HepG2 (cell line): ENCODE data around the gene RPL11. TPM values are rescaled to one million over a fixed set of nuclear protein-coding genes. Genes with fewer than 3 reads are reported as not detected.

Source experiments
- ATAC-seq: fragments of 200-7000 bp; cut with Tn5 transposase; 3 replicates; pipeline ENCODE4 v1.9.1; 2020; ENCODE audit warnings: mild to moderate bottlenecking, moderate library complexity
- BruUV-seq: library from RNA; stranded (reverse); fragments of 400-500 nt; replicated peaks from 2 replicates; lab custom pipeline; 2021; lab: Mats Ljungman, UMichigan
- CTCF ChIA-PET: fragments of 300-600 bp; formaldehyde crosslinking; extraction: SDS; loops from one replicate; lab custom pipeline; 2021; ENCODE audit warnings: low total read pairs, inconsistent platforms, low intra/inter-chr PET ratio; lab: Yijun Ruan, JAX
- POLR2A ChIA-PET: fragments of 350-600 bp; sonication (Branson Sonifier 250); formaldehyde crosslinking; loops from one replicate; lab custom pipeline; 2020; ENCODE audit warnings: antibody characterized with exemption, inconsistent platforms; lab: Yijun Ruan, JAX
- DNase-seq: peaks from one replicate; pipeline ENCODE4 v3.0.0-alpha.2; 2015; ENCODE audit warnings: low spot score
- FAIRE-seq: peaks from 3 replicates; lab custom pipeline; 2011; peaks lifted over from hg19 to GRCh38; lab: Jason Lieb, UNC
- H2AFZ ChIP-seq: one replicate; pipeline ENCODE4 v1.6.1; 2011; ENCODE audit warnings: low read length, inconsistent platforms
- H3K27ac ChIP-seq: fragments of 300-600 bp; 3 replicates; pipeline ENCODE4 v1.8.0; 2011; ENCODE audit warnings: mixed run types, mild to moderate bottlenecking, mixed read lengths, low read length, inconsistent platforms; ENCODE audit not compliant: insufficient read depth; ENCODE audit errors: extremely low read length
- H3K27me3 ChIP-seq, 2 experiments: fragments of 200-600 bp in 1 of 2; 2 replicates in 1 of 2; 3 replicates in 1 of 2; pipeline versions ENCODE4 v1.6.0 to v1.8.0; 2011; ENCODE audit warnings: low read length in 2 of 2, mild to moderate bottlenecking in 2 of 2, moderate library complexity in 2 of 2, inconsistent platforms in 1 of 2; ENCODE audit not compliant: insufficient read depth in 2 of 2, control insufficient read depth in 1 of 2
- H3K36me3 ChIP-seq, 2 experiments: fragments of 200-600 bp in 1 of 2; replicated peaks in 1 of 2; 2 replicates in 1 of 2; 3 replicates in 1 of 2; pipeline versions ENCODE4 v1.5.1 to v1.8.0; 2011; ENCODE audit warnings: low read length in 2 of 2, inconsistent platforms in 1 of 2; ENCODE audit not compliant: insufficient read depth in 2 of 2, control insufficient read depth in 1 of 2
- H3K4me1 ChIP-seq: 2 replicates; pipeline ENCODE4 v1.5.1; 2012; ENCODE audit warnings: low read length, inconsistent platforms; ENCODE audit not compliant: insufficient read depth
- H3K4me2 ChIP-seq: 2 replicates; pipeline ENCODE4 v1.6.0; 2011; ENCODE audit warnings: low read depth, low read length, inconsistent platforms
- H3K4me3 ChIP-seq, 3 experiments: fragments of 200-600 bp in 1 of 3; sonication (generic), shearing (Covaris generic) in 1 of 3; replicated peaks in 1 of 3; 2 replicates each; pipeline ENCODE4 v1.5.1; 2011 to 2016; ENCODE audit warnings: low read length in 3 of 3, inconsistent platforms in 2 of 3, low read depth in 2 of 3, mild to moderate bottlenecking in 2 of 3, control low read depth in 1 of 3, mixed read lengths in 1 of 3; ENCODE audit not compliant: insufficient read depth in 1 of 3
- H3K79me2 ChIP-seq: one replicate; pipeline ENCODE4 v1.6.1; 2011; ENCODE audit warnings: low read length, inconsistent platforms; ENCODE audit not compliant: insufficient read depth
- H3K9ac ChIP-seq: 2 replicates; pipeline ENCODE4 v1.6.0; 2011; ENCODE audit warnings: mild to moderate bottlenecking, low read depth, low read length, inconsistent platforms; ENCODE audit not compliant: insufficient read depth
- H3K9me3 ChIP-seq: 2 replicates; pipeline ENCODE4 v1.5.1; 2012; ENCODE audit warnings: mild to moderate bottlenecking, low read length
- H4K20me1 ChIP-seq: 2 replicates; pipeline ENCODE4 v1.6.0; 2011; ENCODE audit warnings: inconsistent platforms, mild to moderate bottlenecking, low read length, moderate library complexity; ENCODE audit not compliant: insufficient read depth
- KAT7 ChIP-seq: IDR thresholded peaks from 2 replicates; pipeline ENCODE4 v1.6.1; 2018; ENCODE audit warnings: borderline replicate concordance, missing compliant biosample characterization
- SETDB1 ChIP-seq: sonication (generic); formaldehyde crosslinking; IDR thresholded peaks from 2 replicates; pipeline ENCODE4 v1.5.1; 2020; ENCODE audit warnings: missing genetic modification reagents, mild to moderate bottlenecking, borderline replicate concordance
- SOX13 ChIP-seq, 3 experiments: fragments of 450-650 bp in 1 of 3; sonication (generic) in 1 of 3; formaldehyde crosslinking in 1 of 3; IDR thresholded peaks in 2 of 3; conservative IDR thresholded peaks in 1 of 3; 2 replicates each; pipeline versions ENCODE4 v1.5.0 to v1.6.1; 2016 to 2020; ENCODE audit warnings: antibody characterized with exemption in 1 of 3, mild to moderate bottlenecking in 1 of 3, missing compliant biosample characterization in 1 of 3, missing genetic modification reagents in 1 of 3, moderate library complexity in 1 of 3
- ZBTB21 ChIP-seq: sonication (generic); formaldehyde crosslinking; IDR thresholded peaks from 2 replicates; pipeline ENCODE4 v1.4.0; 2020; ENCODE audit warnings: missing genetic modification reagents
- ZNF768 ChIP-seq: sonication (generic); formaldehyde crosslinking; IDR thresholded peaks from 2 replicates; pipeline ENCODE4 v1.4.0; 2020; ENCODE audit warnings: missing genetic modification reagents
- WGBS: methylation state at CpG from one replicate; pipeline ENCODE4 v1.1.6; 2017; ENCODE audit warnings: low lambda C conversion rate; 5-methylcytosine and 5-hydroxymethylcytosine counted together
- in situ Hi-C: cut with HindIII; loops from 2 replicates; pipeline ENCODE4 v1.10.0; 2017; ENCODE audit warnings: low pct_unique_long_range_greater_than_20kb; ENCODE audit not compliant: extremely low pct_ligation_motif_present
- intact Hi-C: fragments of 100-400 bp; cut with micrococcal nuclease; formaldehyde crosslinking; loops from one replicate; pipeline ENCODE4 v1.10.0; 2022; ENCODE audit not compliant: unreplicated experiment
- polyA plus RNA-seq, 8 experiments: library from polyadenylated mRNA; depleted of rRNA in 3 of 8; stranded (reverse) in 7 of 8; unstranded in 1 of 8; fragments of >200 nt; fragmentation: Illumina TruSeq in 4 of 8; extraction: Trizol in 4 of 8; gene quantifications; 2 replicates each; pipeline versions ENCODE4 v1.2.1 to v1.2.3, GENCODE V29; 2011 to 2016; ENCODE audit warnings: low read depth in 4 of 8, missing spikeins in 1 of 8, mixed read lengths in 1 of 8; ENCODE audit not compliant: insufficient read depth in 1 of 8
- total RNA-seq, 5 experiments: library from RNA; depleted of rRNA; stranded (reverse); fragments of >200 nt; fragmentation: Illumina TruSeq; extraction: Trizol; gene quantifications; 2 replicates each; pipeline ENCODE4 v1.2.3, GENCODE V29; 2016; ENCODE audit warnings: low read depth in 1 of 5

The RPL11 gene
- total and polyA plus RNA-seq, 2 of the 13 experiments (the other 11 are each of a cell fraction or from before 2014, with no cell fraction given) = 1,682 to 2,010 TPM

GRCh38 chr1:23650344-23650990 is 41.1 kb upstream of the RPL11 start:
- no TSS peak for BruUV-seq
- TF ChIP-seq ZBTB21 = no peak
- TF ChIP-seq ZNF768 = peak; percentile 94
- Histone ChIP-seq H3K27ac (no peak overlapping the region), H4K20me1 (no peaks in the 10 kb centered on the region), H3K4me1 (peaks cover 10% of the 10 kb centered on the region; the same call in 1 of the 2 replicates), H3K4me2 (no peak overlapping the region), H3K9ac (no peak overlapping the region), H3K27me3 (peaks cover 2 to 31% of the 10 kb centered on the region in 2 experiments; a peak in 3 of 5 replicates), H2AFZ (no peak overlapping the region), H3K79me2 (no peaks in the 10 kb centered on the region), H3K4me3 (no peak overlapping the region), H3K36me3 (no peaks in the 10 kb centered on the region), H3K9me3 (no peaks in the 10 kb centered on the region)
- WGBS = 37% methylated on average over 10 of the region's 10 CpGs
- no peak for FAIRE-seq
- intact Hi-C loops = no loop called here
- POLR2A ChIA-PET = no interaction called here
- no peak for ATAC-seq
- in situ Hi-C loops = no loop called here
- DNase-seq = no peak
- CTCF ChIA-PET = no interaction called here

DNA sequence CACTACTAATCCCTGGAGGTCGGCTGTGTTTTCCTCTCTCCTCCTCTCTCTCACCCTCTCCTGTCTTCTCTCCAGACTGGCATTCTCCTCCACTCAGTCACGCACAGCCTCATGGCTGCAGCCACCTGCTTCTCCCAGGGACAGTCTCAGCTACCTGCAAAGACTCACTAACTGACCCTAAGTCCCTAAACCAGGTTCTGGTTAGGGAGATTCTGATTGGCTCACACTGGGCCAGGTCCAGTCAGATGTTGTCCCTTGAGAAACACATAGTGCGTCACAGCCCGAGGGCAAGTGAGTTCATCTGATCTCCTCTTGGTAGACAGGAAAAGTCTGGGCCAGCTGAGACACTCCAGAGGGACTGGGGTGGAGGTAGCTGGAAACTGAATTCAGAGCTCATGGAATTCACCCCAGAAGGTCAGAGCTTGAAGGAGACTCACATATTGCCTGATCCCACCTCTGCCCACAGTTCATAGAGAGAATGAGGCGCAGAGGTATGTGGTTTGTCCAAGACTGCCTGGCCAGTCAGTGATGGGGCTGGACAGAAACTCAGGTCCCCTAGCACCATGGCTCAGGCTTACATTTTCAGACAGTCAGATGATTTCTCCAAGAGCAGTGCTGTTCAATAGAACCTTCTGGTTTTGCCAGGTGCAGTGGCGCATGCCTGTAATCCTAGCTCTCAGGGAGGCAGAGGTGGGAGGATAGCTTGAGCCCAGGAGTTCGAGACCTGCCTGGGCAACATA is 40.4 kb upstream of the RPL11 start:
- Histone ChIP-seq H3K27ac (no peak overlapping the region), H2AFZ (no peak overlapping the region), H3K79me2 (no peaks in the 10 kb centered on the region), H3K4me1 (peaks cover 10% of the 10 kb centered on the region; the same call in 1 of the 2 replicates), H4K20me1 (no peaks in the 10 kb centered on the region), H3K9me3 (no peaks in the 10 kb centered on the region), H3K4me3 (no peak overlapping the region), H3K9ac (no peak overlapping the region), H3K4me2 (no peak overlapping the region), H3K27me3 (peaks cover 2 to 23% of the 10 kb centered on the region in 2 experiments; a peak in 2 of 5 replicates), H3K36me3 (no peaks in the 10 kb centered on the region)
- WGBS = 31% methylated on average over 7 of the region's 7 CpGs
- no peak for FAIRE-seq
- no TSS peak for BruUV-seq
- CTCF ChIA-PET = no interaction called here
- peak; percentile 45 for ATAC-seq
- intact Hi-C loops (no loop called here), in situ Hi-C loops (no loop called here)
- POLR2A ChIA-PET = no interaction called here
- DNase-seq = no peak
- no peak for TF ChIP-seq KAT7 (CRISPR knock-in tag)
- no peak for TF ChIP-seq SOX13 (IDR thresholded peaks at IDR 0.05)
- TF ChIP-seq SOX13 (CRISPR knock-in tag; conservative IDR thresholded peaks at IDR 0.05 in 1 of 2, IDR thresholded peaks at IDR 0.05 in 1 of 2) = no peak
- TF ChIP-seq SETDB1 (CRISPR knock-in tag) = no peak
